Mucosa of descending colon (tissue), 3 donors: Measurements from ENCODE around the gene TRHDE. TPM values are rescaled to one million over a fixed set of nuclear protein-coding genes. Genes with fewer than 3 reads are reported as not detected.

Experiments used
- ATAC-seq: fragments of 200-7000 bp; cut with Tn5 transposase; one replicate; pipeline ENCODE4 v1.9.1; 2020; ENCODE audit warnings: mild to moderate bottlenecking, moderate library complexity
- DNase-seq, 3 donors: peaks; one replicate each; pipeline ENCODE4 v3.0.0-alpha.2; 2020
- H3K36me3 ChIP-seq: fragments of 200-600 bp; one replicate; pipeline ENCODE4 v1.8.0; 2021; ENCODE audit warnings: low read depth, mild to moderate bottlenecking
- H3K4me1 ChIP-seq: fragments of 200-600 bp; one replicate; pipeline ENCODE4 v1.8.0; 2021; ENCODE audit warnings: low read depth, mild to moderate bottlenecking
- H3K4me3 ChIP-seq: fragments of 200-600 bp; one replicate; pipeline ENCODE4 v1.8.0; 2021; ENCODE audit warnings: mild to moderate bottlenecking
- H3K9me3 ChIP-seq: fragments of 200-600 bp; one replicate; pipeline ENCODE4 v1.8.0; 2021; ENCODE audit warnings: mild to moderate bottlenecking
- CTCF ChIP-seq: fragments of 200-600 bp; IDR thresholded peaks from one replicate; pipeline ENCODE4 v1.8.0; 2022; ENCODE audit warnings: antibody characterized with exemption, mild to moderate bottlenecking
- intact Hi-C, 2 donors: fragments of 100-400 bp; cut with DNase I in 1 of 2; cut with micrococcal nuclease in 1 of 2; formaldehyde crosslinking; loops; one replicate each; pipeline versions ENCODE4 v1.11.0 to v1.11.1; 2022; cut with DNase I, micrococcal nuclease
- total RNA-seq, 3 donors: library from RNA; stranded (reverse); fragmentation: NEBNext Ultra II Directional in 2 of 3; extraction: Animal tissue kit (Norgen Biotek cat#: 25700) in 2 of 3; gene quantifications; one replicate each; pipeline versions ENCODE4 v1.2.1 to v1.2.4, GENCODE V29; 2021 to 2023
- donor health status: DM: no; HTN: no; CAD: no; lungs with moderate emphysema.
- donor health status: DM: no; HTN: no; CAD: no.
- donor health status: DM: no; HTN: yes; CAD: no.

Gene TRHDE
- total RNA-seq, 3 donors from 2014 or later, result 4.7 to 11.2 (median 6.2) TPM

GRCh38 chr12:72444125-72444524, 172.0 kb downstream of the TRHDE start:
- ATAC-seq, result no peak
- intact Hi-C loops, result no loop called here
- H3K36me3 ChIP-seq, result no peaks in the 10 kb centered on the region

GRCh38 chr12:72444566-72444965, 172.4 kb downstream of the TRHDE start:
- H3K36me3 ChIP-seq, result no peaks in the 10 kb centered on the region
- H3K4me1 ChIP-seq, result no peaks in the 10 kb centered on the region
- H3K4me3 ChIP-seq, result no peak overlapping the region
- TF ChIP-seq CTCF, result no peak
- intact Hi-C loops, result no loop called here
- DNase-seq (no peak), ATAC-seq (no peak)
- H3K9me3 ChIP-seq, result no peaks in the 10 kb centered on the region

More at GRCh38 chr12:72444125-72444524, 172.0 kb downstream of the TRHDE start:
- Histone ChIP-seq H3K9me3 (no peaks in the 10 kb centered on the region), H3K4me3 (no peak overlapping the region), H3K4me1 (no peaks in the 10 kb centered on the region)
- TF ChIP-seq CTCF, result no peak
- no peak for DNase-seq

- Histone ChIP-seq H3K4me3 (no peak overlapping the region), H3K9me3 (no peaks in the 10 kb centered on the region), H3K36me3 (no peaks in the 10 kb centered on the region), H3K4me1 (no peaks in the 10 kb centered on the region)
- no peak for DNase-seq
- no peak for TF ChIP-seq CTCF
- ATAC-seq, result no peak
- intact Hi-C loops, result no loop called here
Observed at GRCh38 chr12:72448089-72448488, 175.9 kb downstream of the TRHDE start.

GRCh38 chr12:72448805-72449204, 176.6 kb downstream of the TRHDE start:
- intact Hi-C loops, result no loop called here
- Histone ChIP-seq H3K9me3 (peaks cover 5% of the 10 kb centered on the region), H3K4me3 (no peak overlapping the region), H3K4me1 (no peaks in the 10 kb centered on the region), H3K36me3 (no peaks in the 10 kb centered on the region)
- no peak for TF ChIP-seq CTCF
- no peak for ATAC-seq
- no peak for DNase-seq

GRCh38 chr12:72453066-72453465, 180.9 kb downstream of the TRHDE start:
- no peaks in the 10 kb centered on the region for H3K4me1 ChIP-seq
- ATAC-seq (no peak), DNase-seq (no peak)
- H3K4me3 ChIP-seq, result no peak overlapping the region
- no peak for TF ChIP-seq CTCF
- no peaks in the 10 kb centered on the region for H3K36me3 ChIP-seq
- intact Hi-C loops, result no loop called here
- peaks cover 6% of the 10 kb centered on the region for H3K9me3 ChIP-seq

GRCh38 chr12:72453550-72453949, 181.4 kb downstream of the TRHDE start:
- H3K4me3 ChIP-seq, result no peak overlapping the region
- DNase-seq, result no peak
- H3K9me3 ChIP-seq, result peaks cover 6% of the 10 kb centered on the region
- intact Hi-C loops, result no loop called here
- H3K36me3 ChIP-seq, result no peaks in the 10 kb centered on the region
- no peaks in the 10 kb centered on the region for H3K4me1 ChIP-seq
- TF ChIP-seq CTCF, result no peak
- ATAC-seq, result no peak
